ENCODE data around the gene PBLD.

Gene PBLD

GRCh38 chr10:68239596-68240150 is 93.1 kb downstream of the PBLD start:
- DNase-seq (ENCODE audit: extremely low spot score, insufficient read length, low read depth): no peak
- FAIRE-seq: no peak

DNA sequence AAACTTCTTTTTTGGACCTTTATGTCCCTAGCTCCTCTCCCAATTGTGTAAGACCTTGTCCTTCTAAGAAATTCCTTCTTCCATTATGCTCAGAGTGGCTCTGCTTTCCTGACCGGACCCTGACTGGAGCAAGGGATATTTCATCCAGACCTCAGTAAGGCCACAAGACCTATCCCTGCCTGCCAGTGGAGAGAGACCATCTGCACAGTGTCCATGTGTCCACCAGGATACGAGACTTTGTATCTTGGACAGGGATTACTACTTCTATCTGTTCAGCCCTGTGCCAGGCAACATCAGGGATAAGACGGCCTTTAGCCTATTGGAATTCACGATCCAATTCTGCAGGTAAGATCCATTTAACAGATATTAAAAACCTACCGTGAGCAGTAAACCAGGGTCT is 93.7 kb downstream of the PBLD start:
- DNase-seq (ENCODE audit: extremely low spot score, insufficient read length, low read depth) (no peak), FAIRE-seq (no peak)

- FAIRE-seq: no peak
- DNase-seq (ENCODE audit: extremely low spot score, insufficient read length, low read depth): no peak
Measured at GRCh38 chr10:68238371-68238770, 94.4 kb downstream of the PBLD start.

DNA sequence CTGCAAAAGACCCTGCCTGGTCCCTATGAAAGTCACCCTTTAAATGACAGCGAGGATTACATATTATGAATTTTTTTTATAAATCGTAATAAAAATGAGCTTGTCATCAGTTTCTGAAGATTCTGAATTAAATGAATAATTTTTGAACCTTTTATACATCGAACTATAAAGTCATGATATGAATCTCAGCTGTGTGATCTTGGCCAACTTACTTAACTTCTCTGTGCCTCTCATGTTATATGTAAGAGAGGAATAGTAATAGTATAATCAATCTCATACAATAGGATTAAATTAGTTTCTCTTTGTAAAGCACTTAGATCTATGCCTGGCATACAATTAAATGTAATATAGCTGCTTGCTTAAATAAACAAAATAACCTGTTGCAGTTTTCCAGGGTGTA is 95.6 kb downstream of the PBLD start:
- FAIRE-seq (no peak), DNase-seq (ENCODE audit: extremely low spot score, insufficient read length, low read depth) (no peak)

- no peak for FAIRE-seq
Measured at GRCh38 chr10:68235581-68235980, 97.1 kb downstream of the PBLD start.

GRCh38 chr10:68235111-68235510 is 97.6 kb downstream of the PBLD start:
- FAIRE-seq: no peak
- no peak for DNase-seq (ENCODE audit: extremely low spot score, insufficient read length, low read depth)

More at GRCh38 chr10:68235581-68235980, 97.1 kb downstream of the PBLD start:
- DNase-seq (ENCODE audit: extremely low spot score, insufficient read length, low read depth): no peak

DNA sequence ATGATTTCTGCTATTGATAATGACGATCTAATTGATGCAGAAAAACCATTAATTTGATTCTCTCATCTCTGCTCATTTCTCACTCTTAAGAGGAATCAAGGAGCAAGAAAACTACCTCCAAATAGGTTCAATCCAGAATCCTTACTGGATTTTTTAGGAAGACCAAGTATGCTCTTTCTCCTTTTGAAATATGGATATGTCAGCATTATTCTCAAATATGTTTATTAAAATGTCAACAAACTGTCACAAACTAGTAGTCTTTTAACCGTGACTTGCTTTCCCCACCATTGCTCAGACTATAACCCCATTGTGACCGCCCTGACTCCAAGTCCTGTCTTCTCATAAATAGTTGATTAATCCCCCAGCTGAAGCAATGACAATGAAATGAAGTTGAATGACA is 99.7 kb downstream of the PBLD start:
- no peak for FAIRE-seq

More for the DNA sequence above, 99.7 kb downstream of the PBLD start:
- no peak for DNase-seq (ENCODE audit: extremely low spot score, insufficient read length, low read depth)
